Common myeloid progenitor, CD34-positive (primary cell): Measurements from ENCODE around the gene GUCY2C.

ENCODE experiments used
- CTCF ChIA-PET: fragments of 350-600 bp; sonication (Branson Sonifier 250); formaldehyde crosslinking; loops from one replicate; lab custom pipeline; 2021; ENCODE audit warnings: antibody characterized with exemption; lab: Charles Lee
- POLR2A ChIA-PET: fragments of 350-600 bp; sonication (Branson Sonifier 250); formaldehyde crosslinking; loops from one replicate; lab custom pipeline; 2021; ENCODE audit warnings: antibody characterized with exemption; lab: Charles Lee
- DNase-seq, 3 donors: peaks; one replicate each; pipeline versions ENCODE4 v3.0.0 to v3.0.0-alpha.2; 2013
- H3K27ac ChIP-seq, 2 experiments: 1 replicate in 1 of 2; 2 replicates in 1 of 2; pipeline ENCODE4 v1.7.0; 2013; ENCODE audit warnings: inconsistent platforms in 2 of 2, low read length in 2 of 2, mild to moderate bottlenecking in 2 of 2, low read depth in 1 of 2, moderate library complexity in 1 of 2; ENCODE audit not compliant: severe bottlenecking in 2 of 2, insufficient read depth in 1 of 2, poor library complexity in 1 of 2
- H3K27me3 ChIP-seq, 5 experiments: replicated peaks in 2 of 5; 1 replicate in 3 of 5; 2 replicates in 2 of 5; pipeline versions ENCODE4 v1.6.1 to v1.7.0; 2013; ENCODE audit warnings: low read length in 4 of 5, mild to moderate bottlenecking in 2 of 5, moderate library complexity in 2 of 5, inconsistent platforms in 1 of 5; ENCODE audit not compliant: insufficient read depth in 5 of 5, control insufficient read depth in 4 of 5
- H3K36me3 ChIP-seq, 4 experiments: 1 replicate in 2 of 4; 2 replicates in 2 of 4; pipeline versions ENCODE4 v1.6.1 to v1.7.0; 2013; ENCODE audit warnings: low read length in 3 of 4, control low read depth in 1 of 4, mild to moderate bottlenecking in 1 of 4; ENCODE audit not compliant: control insufficient read depth in 4 of 4, insufficient read depth in 4 of 4
- H3K4me1 ChIP-seq, 4 experiments: 1 replicate in 3 of 4; 2 replicates in 1 of 4; pipeline versions ENCODE4 v1.6.1 to v1.7.1; 2013; ENCODE audit warnings: low read length in 3 of 4, mild to moderate bottlenecking in 3 of 4, control low read depth in 1 of 4, inconsistent platforms in 1 of 4, moderate library complexity in 1 of 4; ENCODE audit not compliant: control insufficient read depth in 4 of 4, insufficient read depth in 4 of 4; ENCODE audit errors: control extremely low read depth in 1 of 4
- H3K4me3 ChIP-seq, 7 experiments: 1 replicate in 4 of 7; 2 replicates in 3 of 7; pipeline versions ENCODE4 v1.5.1 to v1.7.0; 2013; ENCODE audit warnings: mild to moderate bottlenecking in 7 of 7, low read length in 6 of 7, moderate library complexity in 6 of 7, inconsistent platforms in 2 of 7, low read depth in 2 of 7, control low read depth in 1 of 7; ENCODE audit not compliant: insufficient read depth in 4 of 7, control insufficient read depth in 1 of 7; ENCODE audit errors: extremely low read depth in 1 of 7
- H3K9me3 ChIP-seq, 5 experiments: 1 replicate in 4 of 5; 2 replicates in 1 of 5; pipeline versions ENCODE4 v1.6.1 to v1.7.1; 2013; ENCODE audit warnings: low read length in 4 of 5, mild to moderate bottlenecking in 2 of 5, inconsistent platforms in 1 of 5, low read depth in 1 of 5, moderate library complexity in 1 of 5; ENCODE audit not compliant: control insufficient read depth in 4 of 5, insufficient read depth in 2 of 5; ENCODE audit errors: control extremely low read depth in 1 of 5
- WGBS: methylation state at CpG from one replicate; pipeline ENCODE4 v1.1.5; 2013; ENCODE audit not compliant: insufficient coverage; 5-methylcytosine and 5-hydroxymethylcytosine counted together

GUCY2C gene

GRCh38 chr12:14723763-14724162, 27.4 kb upstream of the GUCY2C start:
- H3K4me3 ChIP-seq, result no peak overlapping the region
- H3K27ac ChIP-seq, result no peak overlapping the region
- no peaks in the 10 kb centered on the region for H3K36me3 ChIP-seq
- H3K9me3 ChIP-seq, result peaks cover 0 to 8% (median 1%) of the 10 kb centered on the region in 5 experiments
- 76% methylated on average over 4 of the region's 4 CpGs for WGBS
- DNase-seq, result peak; percentile 55 to 79 (median 70)
- POLR2A ChIA-PET, result no interaction called here
- H3K4me1 ChIP-seq, result no peaks in the 10 kb centered on the region
- CTCF ChIA-PET, result interaction anchor here (0.8 to 1.8 kb wide), 9 partner anchors 9 to 800 kb away, joined by 3 to 7 read pairs (median 4); a partner anchor contains a TSS
- no peaks in the 10 kb centered on the region for H3K27me3 ChIP-seq

GRCh38 chr12:14716848-14717444, 20.5 kb upstream of the GUCY2C start:
- CTCF ChIA-PET, result interaction anchor here (0.7 to 1.7 kb wide), 7 partner anchors 16 to 479 kb away, joined by 3 to 18 read pairs (median 3); no protein-coding TSS in a partner anchor
- Histone ChIP-seq H3K4me3 (no peak overlapping the region), H3K36me3 (no peaks in the 10 kb centered on the region), H3K27ac (no peak overlapping the region), H3K4me1 (peaks cover 0 to 5% (median 0%) of the 10 kb centered on the region in 4 experiments), H3K27me3 (peaks cover 0 to 1% (median 0%) of the 10 kb centered on the region in 5 experiments), H3K9me3 (no peaks in the 10 kb centered on the region)
- POLR2A ChIA-PET, result no interaction called here
- no CpG with 5 or more reads among the region's 1 CpG for WGBS
- DNase-seq, result peak; percentile 59 to 72 (median 68)

- Histone ChIP-seq H3K4me1 (peaks cover 0 to 11% (median 0%) of the 10 kb centered on the region in 4 experiments), H3K4me3 (no peak overlapping the region), H3K27ac (no peak overlapping the region), H3K9me3 (no peaks in the 10 kb centered on the region), H3K36me3 (no peaks in the 10 kb centered on the region), H3K27me3 (peaks cover 0 to 14% (median 4%) of the 10 kb centered on the region in 5 experiments)
- DNase-seq, result no peak
- ChIA-PET CTCF (no interaction called here), POLR2A (no interaction called here)
- 79% methylated on average over 4 of the region's 6 CpGs for WGBS
Measured at GRCh38 chr12:14714437-14714836, 18.0 kb upstream of the GUCY2C start.

GRCh38 chr12:14710632-14711320, 14.4 kb upstream of the GUCY2C start:
- H3K4me3 ChIP-seq, result no peak overlapping the region
- ChIA-PET POLR2A (no interaction called here), CTCF (interaction anchor here (0.6 to 1.4 kb wide), 3 partner anchors 19 to 473 kb away, joined by 3 to 5 read pairs (median 4); no protein-coding TSS in a partner anchor)
- H3K27ac ChIP-seq, result no peak overlapping the region
- no peaks in the 10 kb centered on the region for H3K36me3 ChIP-seq
- peaks cover 0 to 16% (median 4%) of the 10 kb centered on the region in 5 experiments for H3K27me3 ChIP-seq
- 90% methylated on average over 2 of the region's 4 CpGs for WGBS
- no peaks in the 10 kb centered on the region for H3K9me3 ChIP-seq
- DNase-seq, result peak in 2 of 3 donors; percentile 5 to 16
- peaks cover 0 to 5% (median 0%) of the 10 kb centered on the region in 4 experiments for H3K4me1 ChIP-seq

- POLR2A ChIA-PET, result no interaction called here
- CTCF ChIA-PET, result interaction anchor here (1.1 kb wide), 1 partner anchor 22 kb away, joined by 3 read pairs; no protein-coding TSS in a partner anchor
- 100% methylated on average over 1 of the region's 6 CpGs for WGBS
- H3K36me3 ChIP-seq, result no peaks in the 10 kb centered on the region
- H3K27ac ChIP-seq, result no peak overlapping the region
- DNase-seq, result peak in 1 of 3 donors; percentile 33
- no peaks in the 10 kb centered on the region for H3K27me3 ChIP-seq
- no peaks in the 10 kb centered on the region for H3K4me1 ChIP-seq
- H3K9me3 ChIP-seq, result no peaks in the 10 kb centered on the region
- H3K4me3 ChIP-seq, result no peak overlapping the region
Measured at GRCh38 chr12:14701809-14702568, 5.6 kb upstream of the GUCY2C start.

GRCh38 chr12:14700935-14701334, 4.5 kb upstream of the GUCY2C start:
- Histone ChIP-seq H3K36me3 (no peaks in the 10 kb centered on the region), H3K9me3 (no peaks in the 10 kb centered on the region), H3K4me1 (no peaks in the 10 kb centered on the region), H3K27ac (no peak overlapping the region), H3K27me3 (no peaks in the 10 kb centered on the region), H3K4me3 (no peak overlapping the region)
- CTCF ChIA-PET, result no interaction called here
- 96% methylated on average over 4 of the region's 4 CpGs for WGBS
- POLR2A ChIA-PET, result no interaction called here
- no peak for DNase-seq
